ENCODE data around the gene HDAC4.

DNA sequence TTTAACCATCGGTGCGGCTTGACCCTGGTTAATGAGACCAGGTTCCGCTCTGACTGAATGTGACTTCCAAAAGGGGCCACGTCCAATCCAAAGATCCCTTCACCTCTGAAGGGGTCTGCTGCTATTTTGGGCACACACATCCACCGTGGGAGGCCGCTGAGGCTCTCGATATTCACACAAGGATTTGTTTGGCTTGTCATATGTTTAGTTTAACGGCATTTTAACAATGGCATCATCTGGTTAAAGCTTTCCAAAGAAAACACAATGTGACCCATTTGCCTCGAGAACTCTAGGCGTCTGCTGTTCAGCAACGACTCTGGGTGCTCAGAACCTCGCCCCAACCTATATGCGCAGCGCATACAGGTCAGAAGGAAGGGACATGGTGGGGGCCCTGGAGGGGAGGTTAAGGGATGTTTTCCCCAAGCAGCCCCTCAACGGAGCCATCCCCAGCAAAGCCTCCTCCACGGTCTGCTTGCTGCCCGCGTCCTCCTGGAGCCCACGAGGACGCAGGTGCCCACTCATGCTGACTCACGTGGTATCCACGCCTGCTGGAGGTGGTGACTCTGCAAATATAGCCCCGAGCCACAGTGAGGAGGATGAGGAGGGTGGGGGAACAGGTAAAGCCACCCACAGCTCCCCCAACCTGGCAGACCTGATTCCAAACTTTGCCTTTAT lies 260.3 kb downstream of the HDAC4 start:
- no peak for TF ChIP-seq CTCF (IDR thresholded peaks at IDR 0.05; ENCODE audit: insufficient read depth, low read length, poor library complexity, severe bottlenecking)
- no peak for TF ChIP-seq EZH2phosphoT487 (conservative IDR thresholded peaks at IDR 0.05; ENCODE audit: low read length)
